ENCODE measurements around the gene WFDC11. TPM values are rescaled to one million over a fixed set of nuclear protein-coding genes. Genes with fewer than 3 reads are reported as not detected.

Gene WFDC11
- polyA plus RNA-seq, 1 donor (not counting 4 experiments of a cell fraction or from before 2014, with no cell fraction given): not detected

GRCh38 chr20:45621593-45621992 is 48.4 kb downstream of the WFDC11 start:
- dilution Hi-C loops (cut with MboI; ENCODE audit: extremely low pct_ligation_motif_present, low sequenced_read_pairs): no loop called here
- Histone ChIP-seq H2AFZ (ENCODE audit: control insufficient read depth, low read length) (no peak overlapping the region), H3K4me1 (ENCODE audit: control insufficient read depth, extremely low read depth, insufficient read depth, low read length) (no peaks in the 10 kb centered on the region), H3K36me3 (ENCODE audit: control insufficient read depth in 2 of 2, extremely low read depth in 1 of 2, insufficient read depth in 2 of 2, low read length in 2 of 2) (no peaks in the 10 kb centered on the region), H3K4me3 (ENCODE audit: control insufficient read depth in 2 of 3, extremely low read depth in 1 of 3, insufficient read depth in 2 of 3, low read depth in 1 of 3, low read length in 3 of 3) (no peak overlapping the region), H3K27ac (ENCODE audit: control insufficient read depth, insufficient read depth, low read length) (no peak overlapping the region), H4K20me1 (ENCODE audit: control insufficient read depth, extremely low read depth, insufficient read depth, low read length) (no peaks in the 10 kb centered on the region), H3K9me3 (ENCODE audit: control insufficient read depth, low read depth, low read length) (no peaks in the 10 kb centered on the region), H3K27me3 (ENCODE audit: control insufficient read depth, extremely low read depth, insufficient read depth, low read length) (no peaks in the 10 kb centered on the region), H3K9me1 (ENCODE audit: control insufficient read depth, extremely low read depth, insufficient read depth, low read length) (no peaks in the 10 kb centered on the region), H3K4me2 (ENCODE audit: control insufficient read depth, extremely low read depth, insufficient read depth, low read depth, low read length) (no peak overlapping the region), H3K9ac (ENCODE audit: control insufficient read depth, extremely low read depth, insufficient read depth, low read length) (no peak overlapping the region), H3K79me2 (ENCODE audit: control insufficient read depth, insufficient read depth, low read length) (no peaks in the 10 kb centered on the region)
- DNase-seq (ENCODE audit: low read depth, low spot score): no peak
- TF ChIP-seq CTCF (optimal IDR thresholded peaks at IDR 0.05 in 1 of 3, IDR thresholded peaks at IDR 0.05 in 1 of 3, conservative IDR thresholded peaks at IDR 0.05 in 1 of 3; ENCODE audit: extremely low read depth in 1 of 3, insufficient read depth in 2 of 3, low read length in 3 of 3): no peak
- no peak for TF ChIP-seq EZH2 (IDR thresholded peaks at IDR 0.05; ENCODE audit: low read length)
- no peak for FAIRE-seq

GRCh38 chr20:45617591-45617990 is 52.4 kb downstream of the WFDC11 start:
- Histone ChIP-seq H3K9ac (ENCODE audit: control insufficient read depth, extremely low read depth, insufficient read depth, low read length) (no peak overlapping the region), H3K79me2 (ENCODE audit: control insufficient read depth, insufficient read depth, low read length) (no peaks in the 10 kb centered on the region), H3K27ac (ENCODE audit: control insufficient read depth, insufficient read depth, low read length) (no peak overlapping the region), H3K4me2 (ENCODE audit: control insufficient read depth, extremely low read depth, insufficient read depth, low read depth, low read length) (no peak overlapping the region), H3K36me3 (ENCODE audit: control insufficient read depth in 2 of 2, extremely low read depth in 1 of 2, insufficient read depth in 2 of 2, low read length in 2 of 2) (no peaks in the 10 kb centered on the region), H3K4me1 (ENCODE audit: control insufficient read depth, extremely low read depth, insufficient read depth, low read length) (no peaks in the 10 kb centered on the region), H3K9me1 (ENCODE audit: control insufficient read depth, extremely low read depth, insufficient read depth, low read length) (no peaks in the 10 kb centered on the region), H3K9me3 (ENCODE audit: control insufficient read depth, low read depth, low read length) (no peaks in the 10 kb centered on the region), H4K20me1 (ENCODE audit: control insufficient read depth, extremely low read depth, insufficient read depth, low read length) (no peaks in the 10 kb centered on the region), H3K4me3 (ENCODE audit: control insufficient read depth in 2 of 3, extremely low read depth in 1 of 3, insufficient read depth in 2 of 3, low read depth in 1 of 3, low read length in 3 of 3) (no peak overlapping the region), H2AFZ (ENCODE audit: control insufficient read depth, low read length) (no peak overlapping the region), H3K27me3 (ENCODE audit: control insufficient read depth, extremely low read depth, insufficient read depth, low read length) (no peaks in the 10 kb centered on the region)
- FAIRE-seq (no peak), DNase-seq (ENCODE audit: low read depth, low spot score) (no peak)
- TF ChIP-seq EZH2 (IDR thresholded peaks at IDR 0.05; ENCODE audit: low read length) (no peak), CTCF (optimal IDR thresholded peaks at IDR 0.05 in 1 of 3, IDR thresholded peaks at IDR 0.05 in 1 of 3, conservative IDR thresholded peaks at IDR 0.05 in 1 of 3; ENCODE audit: extremely low read depth in 1 of 3, insufficient read depth in 2 of 3, low read length in 3 of 3) (no peak)
- dilution Hi-C loops (cut with MboI; ENCODE audit: extremely low pct_ligation_motif_present, low sequenced_read_pairs): no loop called here
